HG02852 (cell line): Measurements from ENCODE around the gene DLST.

Experiments
- ATAC-seq: cut with Tn5 transposase; IDR thresholded peaks from one replicate; pipeline ENCODE4 v1.9.1; 2021; ENCODE audit warnings: mild to moderate bottlenecking, moderate library complexity; ENCODE audit not compliant: unreplicated experiment

Gene DLST

GRCh38 chr14:74860899-74861733 is 20.6 kb upstream of the DLST start:
- ATAC-seq, result no peak

GRCh38 chr14:74861734-74862090 is 20.0 kb upstream of the DLST start:
- no peak for ATAC-seq

DNA sequence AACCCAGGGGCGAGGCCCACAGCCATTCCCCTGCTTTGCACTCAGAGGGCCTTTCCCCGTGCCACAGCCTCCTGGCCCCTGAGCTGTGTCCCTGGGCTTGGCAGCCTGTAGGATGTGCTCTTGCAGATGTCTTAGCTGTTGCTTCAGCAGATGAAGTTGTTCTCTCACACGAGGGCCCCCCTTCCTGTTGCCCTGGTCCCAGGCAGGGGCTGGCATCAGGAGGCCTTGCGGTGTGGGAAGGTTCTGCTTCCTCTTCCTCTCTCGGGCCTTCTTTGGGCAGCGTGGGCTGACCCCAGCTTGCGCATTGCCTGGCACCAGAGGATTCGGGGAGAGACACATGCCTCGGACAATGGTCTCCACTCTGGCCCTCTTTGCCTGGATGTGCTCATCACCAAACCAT is 18.4 kb upstream of the DLST start:
- no peak for ATAC-seq

GRCh38 chr14:74864198-74864597 is 17.5 kb upstream of the DLST start:
- ATAC-seq, result no peak

- ATAC-seq, result no peak
These were observed 16.6 kb upstream of the DLST start for GRCh38 chr14:74865156-74865555.

- no peak for ATAC-seq
These were observed 14.9 kb upstream of the DLST start for GRCh38 chr14:74866708-74867389.

DNA sequence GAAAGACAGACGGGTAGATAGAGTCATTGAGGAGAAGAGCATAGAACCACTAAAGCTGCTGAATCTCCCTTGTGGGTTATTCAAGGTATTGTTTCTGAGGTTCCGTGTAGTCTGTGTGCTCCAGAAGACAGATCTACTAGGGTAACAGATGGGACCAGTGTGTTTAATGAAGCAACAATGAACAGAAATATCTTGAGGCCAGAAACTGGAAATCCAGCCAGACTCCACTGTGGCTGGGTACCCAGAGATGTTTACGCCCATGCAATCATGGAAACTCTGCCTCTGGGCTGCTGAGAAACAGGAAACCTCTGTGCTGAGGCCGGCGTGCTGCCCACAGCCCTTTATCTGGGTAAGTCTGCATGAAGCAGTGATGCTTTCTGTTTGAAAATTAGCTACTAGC is 14.0 kb upstream of the DLST start:
- no peak for ATAC-seq

DNA sequence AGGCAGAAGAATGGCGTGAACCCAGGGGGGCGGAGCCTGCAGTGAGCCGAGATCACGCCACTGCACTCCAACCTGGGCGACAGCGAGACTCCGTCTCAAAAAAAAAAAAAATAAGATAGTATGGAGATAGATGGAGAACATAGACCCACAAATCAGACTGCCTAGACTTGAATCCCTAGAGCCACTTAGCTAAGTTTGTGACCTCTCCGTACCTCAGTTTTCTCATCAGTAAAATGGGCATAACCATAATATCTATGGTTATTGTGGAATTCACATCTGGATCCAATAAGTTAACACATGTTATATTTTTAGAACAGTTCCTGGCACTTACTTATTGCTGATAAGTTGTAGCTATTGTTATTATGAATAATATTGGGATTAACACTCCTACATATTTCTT is 13.0 kb upstream of the DLST start:
- no peak for ATAC-seq

DNA sequence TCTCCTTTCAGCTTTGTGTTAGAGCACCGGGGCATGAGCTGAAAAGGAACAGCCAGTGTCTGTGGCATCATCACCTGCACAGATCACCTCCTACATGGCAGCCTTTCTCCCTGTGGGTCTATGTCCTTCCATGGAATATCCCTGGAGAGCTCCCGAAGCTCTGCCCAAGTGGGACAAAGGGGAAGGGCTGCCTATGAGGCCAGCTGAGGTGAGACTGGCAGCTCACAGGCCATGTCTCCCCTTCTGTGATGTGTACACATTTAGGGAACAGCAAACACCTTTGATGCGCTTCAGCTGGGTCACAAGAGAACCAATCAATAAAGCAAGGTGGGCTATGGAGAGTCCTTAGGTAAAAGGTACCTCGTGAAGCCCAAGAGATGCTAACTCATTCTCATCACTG is 9.9 kb upstream of the DLST start:
- ATAC-seq, result no peak

GRCh38 chr14:74875204-74875603 is 6.5 kb upstream of the DLST start:
- ATAC-seq, result no peak

DNA sequence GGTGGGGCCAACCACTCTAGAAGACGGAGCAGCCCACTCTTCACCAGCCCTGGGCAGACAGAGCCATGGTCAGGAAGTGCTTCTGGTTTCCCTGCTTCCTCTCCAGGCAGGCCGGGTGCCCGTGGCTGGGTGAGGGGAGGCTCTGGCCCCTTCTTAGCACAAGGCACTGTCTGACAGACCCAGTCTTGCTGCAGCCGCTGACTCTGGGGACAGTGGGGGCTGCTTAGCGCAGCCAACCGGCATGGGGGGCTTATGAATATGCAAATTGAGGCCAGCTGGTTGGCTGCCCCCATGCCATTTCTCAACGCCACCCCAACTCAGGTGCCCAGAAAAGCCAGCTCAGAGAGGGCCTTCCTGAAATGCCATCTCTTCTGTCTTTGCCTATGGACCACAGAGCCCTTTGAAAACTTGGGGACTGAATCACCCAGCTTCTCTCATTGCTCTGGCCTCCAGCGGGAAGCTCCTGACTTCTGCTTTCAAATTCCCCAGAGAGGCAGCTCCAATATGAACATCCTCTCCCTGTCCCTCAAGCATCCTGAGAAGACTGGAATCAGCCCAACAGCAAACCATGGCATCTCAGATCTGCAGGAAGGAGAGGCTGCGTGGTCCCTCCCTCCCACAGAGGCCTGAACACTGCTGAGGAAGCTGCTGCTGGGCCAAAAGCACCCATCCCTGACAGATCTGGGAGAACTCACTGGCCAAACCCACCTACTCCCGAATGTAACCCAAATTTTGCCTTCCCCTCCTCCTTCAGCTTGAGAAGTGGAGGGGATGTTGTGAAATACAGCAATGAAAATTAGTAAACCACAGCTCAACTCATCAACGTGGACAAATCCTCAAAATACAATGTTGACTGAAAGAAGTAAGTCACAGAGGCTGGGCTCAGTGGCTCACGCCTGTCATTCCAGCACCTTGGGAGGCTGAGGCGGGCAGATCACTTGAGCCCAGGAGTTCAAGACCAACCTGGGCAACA is 5.5 kb upstream of the DLST start, which contains the start of gene PROX2:
TSS of gene PROX2 (minus strand) at position 205 of the 973 bp plus-strand sequence. CDS start 12,311 bp downstream, outside the sequence.
- ATAC-seq, result no peak

- no peak for ATAC-seq
These were observed 2.1 kb upstream of the DLST start for GRCh38 chr14:74879427-74880182.

- ATAC-seq, result peak; percentile 46
These were observed 596 bp downstream of the DLST start for GRCh38 chr14:74882103-74882920.

DNA sequence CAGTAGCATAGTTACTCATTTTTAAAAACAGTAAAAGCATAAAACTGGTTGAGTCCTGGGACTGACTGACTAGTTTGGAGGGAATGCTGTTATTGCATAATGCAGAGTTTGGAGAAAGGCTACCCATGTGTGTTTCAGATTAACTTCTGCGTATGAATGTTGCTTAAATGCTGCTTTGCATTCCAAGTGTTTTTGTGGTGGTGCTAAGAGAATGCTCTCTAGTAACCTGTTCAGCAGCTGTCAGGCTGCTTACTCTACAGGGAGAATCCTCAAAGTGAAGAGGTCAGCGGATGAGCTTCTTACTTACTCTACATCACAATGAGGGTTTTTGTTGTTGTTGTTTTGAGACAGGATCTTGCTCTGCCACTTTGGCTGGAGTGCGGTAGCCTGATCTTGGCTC is 4.3 kb downstream of the DLST start:
- ATAC-seq, result no peak

- ATAC-seq, result no peak
These were observed 6.7 kb downstream of the DLST start for GRCh38 chr14:74888164-74889158.

- ATAC-seq, result no peak
These were observed 8.5 kb downstream of the DLST start for GRCh38 chr14:74890262-74890661.

DNA sequence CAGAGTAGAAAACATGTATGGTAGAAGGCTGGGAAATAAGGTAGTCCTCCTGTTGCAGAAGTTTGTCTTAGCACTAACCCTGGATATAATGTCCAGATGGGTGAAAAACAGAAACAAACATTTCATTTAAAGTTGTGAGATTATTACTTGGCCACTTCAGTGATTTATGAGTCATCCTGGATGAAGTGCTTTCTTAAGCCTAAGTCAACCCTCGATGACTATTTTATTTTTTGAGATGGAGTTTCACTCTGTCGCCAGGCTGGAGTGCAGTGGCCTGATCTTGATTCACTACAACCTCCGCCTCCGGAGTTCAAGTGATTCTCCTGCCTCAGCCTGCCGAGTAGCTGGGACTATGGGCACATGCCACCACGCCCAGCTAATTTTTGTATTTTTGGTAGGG is 10.2 kb downstream of the DLST start:
- ATAC-seq, result no peak

GRCh38 chr14:74892745-74893144 is 11.0 kb downstream of the DLST start:
- ATAC-seq, result no peak
